ENCODE results near the gene NPIPB8.
"Not testable (repeated sequence)": the region's sequence is repeated elsewhere in the genome, so short reads cannot be mapped to it uniquely, and the experiment has no call there.

NPIPB8 gene

DNA sequence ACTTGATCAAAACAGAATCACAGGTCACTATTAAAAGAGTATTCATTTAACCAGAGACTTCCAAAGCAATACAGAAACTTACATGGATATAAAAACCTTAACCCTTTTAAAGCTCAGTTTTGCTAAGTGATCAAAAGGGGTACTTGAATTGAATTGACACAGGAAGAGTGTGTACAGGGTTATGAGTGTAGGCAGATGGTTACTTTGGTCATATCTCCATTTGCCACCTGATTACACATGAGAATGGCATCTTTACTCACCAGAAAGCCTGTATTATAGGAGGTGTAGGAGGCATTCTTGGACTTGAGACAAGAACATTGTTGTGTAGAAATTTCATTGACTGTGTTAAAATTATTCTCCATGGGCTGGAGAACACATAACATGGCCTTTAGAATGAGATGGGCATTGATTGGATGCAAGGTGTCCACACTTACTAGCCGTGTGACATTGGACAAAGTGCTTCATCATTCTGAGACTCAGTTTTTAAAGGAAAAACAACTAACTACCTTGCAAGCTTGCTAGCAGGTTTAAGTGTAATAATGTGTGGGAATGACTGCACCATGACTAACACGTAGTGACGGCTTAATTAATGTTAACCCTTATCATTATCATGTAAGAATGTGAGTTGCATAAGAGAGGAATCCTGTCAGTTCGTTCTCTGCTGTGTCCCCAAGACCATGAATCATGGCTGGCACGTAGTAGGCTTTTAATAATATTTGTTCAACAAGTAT lies 1.6 kb upstream of the NPIPB8 start:
- DNase-seq, result not testable (repeated sequence)

GRCh38 chr16:28638359-28638758 lies 494 bp downstream of the NPIPB8 start:
- DNase-seq, result not testable (repeated sequence)

DNA sequence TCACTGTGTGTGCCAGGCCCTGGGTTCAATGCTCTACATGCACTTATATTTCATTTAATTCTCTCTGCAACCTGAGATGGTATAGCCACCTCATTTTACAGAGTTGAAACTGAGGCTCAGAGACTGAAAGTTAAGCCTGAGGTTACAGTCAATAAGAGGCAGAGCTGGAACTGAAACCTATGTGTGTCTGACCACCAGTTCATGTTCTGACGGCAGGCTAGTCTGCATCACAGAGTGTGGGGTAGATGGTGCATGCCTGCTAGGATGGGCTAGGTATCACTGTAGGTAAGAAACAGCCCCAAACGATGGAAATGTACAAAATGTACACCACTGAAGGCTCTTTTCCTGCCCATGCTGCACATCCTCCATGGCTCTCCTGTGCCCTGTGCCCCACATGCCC lies 2.1 kb downstream of the NPIPB8 start:
- not testable (repeated sequence) for DNase-seq

DNA sequence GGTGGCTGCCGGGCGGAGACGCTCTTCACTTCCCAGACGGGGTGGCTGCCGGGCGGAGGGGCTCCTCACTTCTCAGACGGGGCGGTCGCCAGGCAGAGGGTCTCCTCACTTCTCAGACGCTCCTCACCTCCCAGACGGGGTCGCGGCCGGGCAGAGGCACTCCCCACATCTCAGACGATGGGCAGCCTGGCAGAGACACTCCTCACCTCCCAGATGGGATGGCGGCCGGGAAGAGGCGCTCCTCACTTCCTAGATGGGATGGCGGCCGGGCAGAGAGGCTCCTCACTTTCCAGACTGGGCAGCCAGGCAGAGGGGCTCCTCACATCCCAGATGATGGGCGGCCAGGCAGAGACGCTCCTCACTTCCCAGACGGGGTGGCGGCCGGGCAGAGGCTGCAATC lies 28.4 kb downstream of the NPIPB8 start:
- DNase-seq, result not testable (repeated sequence)

GRCh38 chr16:28667480-28667879 lies 29.6 kb downstream of the NPIPB8 start:
- DNase-seq, result not testable (repeated sequence)

DNA sequence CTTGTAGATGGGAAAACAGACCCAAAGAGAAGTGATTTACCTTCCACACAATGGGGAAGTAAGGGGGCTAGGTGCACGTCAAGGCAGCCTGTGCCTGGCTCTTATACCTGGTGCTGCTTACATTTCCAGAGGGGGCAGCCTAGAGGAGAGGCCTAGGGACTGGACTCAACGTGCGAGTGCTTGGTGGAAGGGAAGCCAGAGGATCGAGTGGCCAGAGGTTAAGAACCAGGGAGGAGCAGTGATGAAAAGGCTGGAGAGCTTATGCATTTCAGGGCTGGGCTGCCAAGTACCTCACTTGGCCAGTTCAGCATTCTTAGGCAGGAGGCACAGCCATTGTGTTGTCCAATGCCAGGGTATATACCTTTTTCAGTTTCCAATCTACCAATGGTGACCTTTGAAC lies 30.3 kb downstream of the NPIPB8 start:
- not testable (repeated sequence) for DNase-seq

- DNase-seq, result not testable (repeated sequence)
Observed at GRCh38 chr16:28688327-28688952, 50.6 kb downstream of the NPIPB8 start.

- DNase-seq, result not testable (repeated sequence)
Observed at GRCh38 chr16:28689425-28689824, 51.6 kb downstream of the NPIPB8 start.

GRCh38 chr16:28691722-28692121 lies 53.9 kb downstream of the NPIPB8 start:
- DNase-seq, result not testable (repeated sequence)

DNA sequence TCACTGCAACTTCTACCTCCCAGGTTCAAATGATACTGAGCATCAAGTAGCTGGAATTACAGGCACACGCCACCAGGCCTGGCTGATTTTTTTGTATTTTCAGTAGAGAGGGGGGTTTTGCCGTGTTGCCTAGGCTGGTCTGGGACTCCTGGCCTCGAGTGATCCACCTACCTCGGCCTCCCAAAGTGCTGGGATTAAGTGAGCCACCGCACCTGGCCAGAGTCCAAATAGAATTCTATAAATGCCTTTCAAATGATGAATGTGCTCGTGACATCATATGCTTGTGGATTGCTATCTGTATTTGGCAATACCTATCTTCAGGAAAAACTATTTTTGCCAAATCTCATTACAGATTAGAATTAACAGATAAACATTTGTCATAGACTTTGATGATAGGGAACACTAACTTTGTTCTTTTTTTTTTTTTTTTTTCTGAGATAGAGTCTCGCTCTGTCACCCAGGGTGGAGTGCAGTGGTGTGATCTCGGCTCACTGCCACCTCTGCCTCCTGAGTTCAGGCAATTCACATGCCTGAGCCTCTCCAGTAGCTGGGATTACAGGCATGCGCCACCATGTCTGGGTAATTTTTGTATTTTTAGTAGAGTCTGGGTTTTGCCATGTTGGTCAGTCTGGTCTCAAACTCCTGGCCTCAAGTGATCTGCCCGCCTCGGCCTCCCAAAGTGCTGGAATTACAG lies 55.5 kb downstream of the NPIPB8 start:
- not testable (repeated sequence) for DNase-seq

DNA sequence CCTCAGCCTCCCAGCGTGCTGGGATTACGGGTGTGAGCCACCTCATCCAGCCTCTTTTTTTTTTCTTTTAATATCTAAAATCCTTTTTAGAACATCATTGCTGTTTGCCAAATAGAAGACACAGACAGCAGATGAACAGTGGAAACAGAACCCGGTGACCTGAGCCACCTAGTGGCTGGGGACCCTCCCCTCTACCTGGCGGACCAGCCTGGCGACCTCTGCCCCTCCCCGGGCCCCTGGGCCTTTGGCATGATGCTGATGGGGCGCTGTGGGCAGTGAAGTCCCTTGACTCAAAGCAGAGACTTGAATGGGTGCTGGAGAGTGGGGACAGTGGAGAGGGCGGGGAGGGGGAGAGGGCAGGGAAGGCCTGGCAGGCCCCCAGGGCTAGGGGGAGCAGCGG lies 61.9 kb downstream of the NPIPB8 start:
- not testable (repeated sequence) for DNase-seq

DNA sequence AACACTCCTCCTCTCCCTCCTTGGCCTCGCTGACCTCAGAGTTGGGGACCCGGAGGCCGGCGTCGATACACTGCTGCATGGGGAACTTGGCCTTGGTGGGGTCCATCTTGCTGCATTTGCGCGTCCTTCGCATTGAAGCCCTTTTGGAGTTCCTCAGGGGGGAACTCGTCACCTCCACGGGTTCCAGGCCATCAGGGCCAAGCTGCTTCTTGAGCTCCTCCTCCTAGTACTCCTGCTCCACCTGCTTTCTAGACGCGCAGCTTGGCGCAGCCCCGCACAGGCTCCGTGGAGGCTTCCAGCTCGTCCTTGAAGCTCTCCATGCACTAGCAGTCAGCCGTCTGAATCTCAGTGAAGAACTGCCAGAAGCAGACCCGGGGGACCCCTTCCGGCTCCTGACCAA lies 62.5 kb downstream of the NPIPB8 start:
- DNase-seq, result not testable (repeated sequence)

GRCh38 chr16:28701384-28701783 lies 63.5 kb downstream of the NPIPB8 start:
- DNase-seq, result not testable (repeated sequence)

GRCh38 chr16:28704246-28704645 lies 66.4 kb downstream of the NPIPB8 start:
- DNase-seq, result not testable (repeated sequence)

Measured in CD4-positive, alpha-beta T cell treated with Interleukin-4 for 1 hour (primary cell).